ENCODE results near the gene FRMPD4. TPM values are rescaled to one million over a fixed set of nuclear protein-coding genes. Genes with fewer than 3 reads are reported as not detected.
"Not testable (repeated sequence)": the region's sequence is repeated elsewhere in the genome, so short reads cannot be mapped to it uniquely, and the experiment has no call there.

FRMPD4 gene
- total RNA-seq, 1 donor from 2014 or later: 34.5 TPM

DNA sequence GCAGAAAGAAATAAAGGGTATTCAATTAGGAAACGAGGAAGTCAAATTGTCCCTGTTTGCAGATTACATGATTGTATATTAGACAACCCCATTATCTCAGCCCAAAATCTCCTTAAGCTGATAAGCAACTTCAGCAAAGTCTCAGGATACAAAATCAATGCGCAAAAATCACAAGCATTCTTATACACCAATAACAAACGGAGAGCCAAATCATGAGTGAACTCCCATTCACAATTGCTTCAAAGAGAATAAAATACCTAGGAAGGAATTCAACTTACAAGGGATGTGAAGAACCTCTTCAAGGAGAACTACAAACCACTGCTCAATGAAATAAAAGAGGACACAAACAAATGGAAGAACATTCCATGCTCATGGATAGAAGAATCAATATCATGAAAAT lies 404.0 kb downstream of the FRMPD4 start:
- DNase-seq: not testable (repeated sequence)

DNA sequence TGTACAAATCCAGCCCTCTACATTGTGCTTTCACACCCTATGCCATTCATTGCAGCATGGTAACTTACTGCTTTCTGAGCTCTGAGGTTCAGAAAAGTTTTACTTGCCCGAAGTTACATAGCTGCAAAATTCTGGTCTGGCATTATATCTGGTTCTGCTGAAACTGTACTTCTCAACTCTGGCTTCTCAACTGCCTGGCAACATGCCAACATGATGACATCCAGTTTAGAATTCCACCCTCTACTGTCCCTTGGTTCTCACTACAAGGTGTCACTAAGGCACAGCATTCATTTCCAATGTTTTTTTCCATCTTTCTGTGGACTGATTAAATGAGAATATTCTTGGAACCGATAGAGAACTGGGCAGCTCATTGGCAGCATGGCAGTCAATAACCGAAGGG lies 410.1 kb downstream of the FRMPD4 start:
- no peak for DNase-seq

DNA sequence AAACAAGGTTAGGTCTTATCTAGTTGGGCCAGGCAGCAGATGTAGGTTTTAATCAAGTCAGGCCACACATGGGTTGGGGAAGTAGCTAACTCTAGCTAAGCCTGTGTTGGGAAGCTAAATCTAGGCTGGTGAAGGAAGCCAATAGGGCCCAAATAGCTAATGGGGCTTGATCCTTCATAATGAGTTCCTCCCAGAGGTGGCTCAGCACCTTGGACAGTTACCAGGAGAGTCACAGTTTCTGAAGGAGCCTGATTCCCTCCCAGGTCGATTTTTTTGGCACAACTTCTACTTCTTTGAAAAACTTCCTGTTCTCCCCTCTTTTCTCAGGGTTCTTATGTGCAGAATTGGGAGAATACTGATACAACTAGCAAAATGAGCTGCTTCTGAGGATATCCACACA lies 410.5 kb downstream of the FRMPD4 start:
- DNase-seq: no peak

DNA sequence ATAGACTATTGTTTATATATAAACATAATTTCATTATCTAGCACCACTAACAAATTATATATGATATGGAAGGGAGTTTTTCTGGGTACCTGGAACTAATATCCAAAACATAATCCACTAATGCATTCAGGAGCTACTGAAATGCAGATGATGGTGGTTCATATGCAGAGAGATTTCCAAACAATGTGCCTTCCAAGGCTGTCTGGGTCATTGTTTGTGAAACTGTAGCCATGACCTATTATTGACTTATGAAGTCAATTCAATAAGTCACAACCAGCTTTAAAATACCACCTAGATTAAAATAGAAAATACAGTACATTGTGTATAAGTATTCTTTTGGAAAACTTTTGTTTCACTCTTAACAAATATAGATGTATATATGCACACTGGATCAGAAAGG lies 415.9 kb downstream of the FRMPD4 start:
- no peak for DNase-seq

DNA sequence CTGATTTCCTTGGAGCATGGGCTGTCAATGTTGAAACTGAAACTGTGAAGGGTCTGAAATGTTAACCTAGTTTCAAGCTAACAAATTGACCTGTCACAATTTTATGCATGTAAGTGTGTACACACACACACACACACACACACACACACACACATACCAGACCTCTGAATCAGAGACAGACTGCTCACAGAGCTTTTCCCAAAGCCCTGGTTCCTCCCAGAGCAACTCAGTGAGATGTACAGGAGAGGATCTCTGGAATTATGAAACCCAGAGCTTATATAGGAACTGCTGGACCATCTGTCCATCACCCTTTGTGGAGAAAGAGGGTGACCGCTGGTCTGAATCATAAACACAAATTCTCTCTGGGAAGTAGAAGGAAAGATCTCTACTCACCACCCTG lies 424.8 kb downstream of the FRMPD4 start:
- no peak for DNase-seq

DNA sequence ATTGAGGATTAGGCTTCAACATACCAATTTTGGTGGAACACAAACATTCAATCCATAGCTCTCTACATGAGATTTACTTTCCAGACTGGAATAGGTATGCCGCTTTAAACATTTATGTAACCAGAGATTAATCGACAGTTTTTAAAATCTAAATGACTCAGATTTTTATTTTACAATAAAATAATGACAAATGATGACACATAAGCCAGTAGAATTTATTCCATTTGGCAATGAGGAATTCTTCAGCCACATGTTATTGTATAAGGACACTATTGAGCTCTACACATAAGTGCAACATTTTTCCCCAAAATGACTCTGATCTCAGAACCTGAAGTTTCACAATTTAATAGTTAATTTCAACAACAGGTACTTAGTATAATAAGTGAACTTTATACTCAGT lies 425.9 kb downstream of the FRMPD4 start:
- no peak for DNase-seq

DNA sequence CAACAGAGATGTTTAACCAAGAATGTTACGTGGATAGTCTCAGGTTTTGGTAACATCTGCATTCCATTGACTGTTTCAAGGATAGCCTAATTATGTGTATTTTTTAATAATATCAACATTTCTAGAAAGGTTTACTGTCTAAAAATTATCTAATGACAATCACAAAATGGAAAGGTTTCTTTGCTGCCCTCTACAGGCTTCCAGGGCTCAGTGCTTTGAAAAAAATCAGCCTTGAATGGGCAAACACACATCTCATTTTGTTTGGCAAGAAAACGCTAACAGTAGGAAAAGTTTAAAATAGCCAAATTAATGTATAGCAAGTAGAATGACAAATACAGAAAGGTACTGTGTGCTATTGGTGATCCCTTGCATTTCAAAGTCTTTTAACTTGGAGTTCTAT lies 429.6 kb downstream of the FRMPD4 start:
- DNase-seq: no peak

DNA sequence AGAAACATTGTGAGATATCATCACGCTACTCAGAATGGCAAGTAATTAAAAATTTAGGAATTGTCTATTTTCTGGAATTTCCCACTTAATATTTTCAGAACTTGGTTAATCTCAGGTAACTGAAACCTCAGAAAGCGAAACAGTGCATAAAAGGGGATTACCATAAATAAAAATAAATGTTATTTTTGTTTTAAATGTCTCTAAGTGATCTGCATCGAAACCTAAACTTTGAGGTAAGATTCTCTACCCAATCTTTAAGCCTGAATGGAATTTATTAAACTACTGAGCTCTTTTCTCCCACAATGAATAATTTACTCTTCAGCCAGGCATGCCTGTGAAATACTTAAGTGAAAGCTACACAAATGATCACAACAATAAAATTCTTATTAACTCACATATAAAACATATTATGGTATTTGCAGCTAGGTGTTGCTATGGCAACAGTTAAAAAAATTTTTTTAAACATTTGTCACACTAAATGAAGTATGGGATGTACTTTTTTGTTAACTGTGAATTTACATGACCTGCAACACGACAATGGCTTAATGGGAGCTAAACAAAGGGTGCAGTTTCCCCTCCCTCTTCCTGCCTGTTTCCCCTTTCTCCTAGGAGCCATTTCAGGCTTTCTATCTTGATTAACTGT lies 432.7 kb downstream of the FRMPD4 start:
- DNase-seq: no peak

DNA sequence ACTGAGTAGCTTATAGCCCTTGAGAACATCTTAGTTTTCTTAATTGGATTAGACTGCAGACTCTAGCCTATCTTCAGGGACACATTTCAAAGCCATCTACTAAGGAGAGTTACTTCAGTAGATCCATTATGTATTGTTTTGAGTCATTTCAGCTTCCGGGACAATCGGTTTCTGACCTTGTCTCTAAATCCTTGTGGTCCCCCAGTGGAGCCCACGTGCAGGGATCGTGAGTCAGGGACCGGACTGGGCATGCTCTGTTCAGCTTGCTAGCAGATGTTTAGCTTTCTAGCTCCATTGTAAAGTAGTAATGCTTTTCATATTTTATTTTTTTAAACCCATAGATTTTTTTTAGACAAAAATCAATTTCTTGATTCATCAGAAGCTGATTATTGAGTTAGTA lies 441.0 kb downstream of the FRMPD4 start:
- DNase-seq: no peak

DNA sequence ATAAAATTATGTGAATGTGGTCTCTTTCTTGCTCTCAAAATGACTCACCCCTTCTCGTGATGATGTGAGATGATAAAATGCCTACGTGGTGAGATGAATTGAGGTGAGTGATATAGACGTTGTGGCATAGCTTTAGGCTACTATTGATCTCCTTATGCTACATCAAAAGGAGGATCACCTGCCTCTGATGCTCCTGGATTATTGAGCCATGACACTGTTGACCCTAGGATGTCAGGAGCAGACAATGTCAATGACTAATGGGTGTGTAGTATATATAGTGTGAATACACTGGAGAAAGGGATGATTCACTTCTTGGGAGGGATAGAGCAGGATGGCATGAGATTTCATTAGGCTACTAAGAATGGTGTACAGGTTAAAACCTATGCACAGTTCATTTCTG lies 442.3 kb downstream of the FRMPD4 start:
- DNase-seq: no peak

DNA sequence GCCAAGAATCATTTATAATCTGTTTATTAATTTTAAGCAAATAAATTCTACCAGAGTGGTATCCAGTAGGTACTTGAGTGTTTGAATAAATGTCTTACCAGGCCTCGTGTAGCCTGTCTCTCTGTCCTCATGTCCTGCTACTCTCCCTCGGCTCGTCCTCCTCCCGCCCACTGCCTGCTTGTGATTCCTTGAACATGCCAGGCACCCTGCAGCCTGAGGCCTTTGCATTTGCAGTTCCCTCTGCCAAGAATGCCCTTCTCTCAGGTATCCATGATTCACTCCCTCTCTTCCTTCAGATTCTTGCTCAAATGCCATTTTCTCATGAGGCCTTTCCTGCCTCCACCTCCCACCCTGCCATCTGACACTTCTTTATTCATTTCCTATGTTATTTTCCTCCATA lies 443.3 kb downstream of the FRMPD4 start:
- no peak for DNase-seq

DNA sequence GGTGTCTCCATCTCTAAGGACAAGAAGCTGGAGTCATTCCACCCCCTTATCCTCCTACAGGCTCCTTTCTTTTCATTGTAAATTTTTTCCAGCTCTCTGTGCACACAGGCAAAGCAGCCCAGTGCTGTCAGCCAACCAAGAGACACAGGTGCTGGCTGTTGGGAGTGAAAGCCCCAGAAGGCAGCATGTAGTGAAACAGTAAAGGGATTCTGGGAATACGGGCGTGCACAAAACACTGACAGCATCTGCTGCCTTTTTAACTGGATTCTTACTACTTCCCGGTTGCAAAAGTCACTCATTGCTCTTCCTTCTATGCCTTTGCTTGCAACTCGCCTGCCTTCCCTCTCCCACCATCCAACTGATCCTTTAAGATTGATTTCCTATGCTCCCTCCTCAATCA lies 444.4 kb downstream of the FRMPD4 start:
- DNase-seq: peak; percentile 0

DNA sequence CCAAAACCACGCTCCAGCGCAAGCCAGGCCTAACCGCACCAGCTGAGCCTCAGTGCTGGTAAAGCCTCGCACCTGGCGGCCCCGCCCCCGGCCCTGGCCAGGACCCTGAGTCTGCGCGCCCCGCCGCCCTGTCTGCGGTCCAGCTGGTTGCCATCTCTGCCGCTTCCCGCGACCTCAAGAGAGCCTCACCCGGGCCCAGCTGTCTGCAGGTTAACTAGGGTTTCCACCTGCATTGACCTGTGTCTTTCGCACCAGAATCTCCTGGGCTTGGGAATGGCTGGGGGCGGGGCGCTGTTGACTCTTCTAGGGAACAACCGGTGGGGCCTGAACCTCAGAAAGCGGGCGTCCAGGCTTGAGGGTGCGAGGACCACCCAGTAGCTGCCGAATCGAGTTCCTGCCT lies 445.3 kb downstream of the FRMPD4 start:
- DNase-seq: no peak

DNA sequence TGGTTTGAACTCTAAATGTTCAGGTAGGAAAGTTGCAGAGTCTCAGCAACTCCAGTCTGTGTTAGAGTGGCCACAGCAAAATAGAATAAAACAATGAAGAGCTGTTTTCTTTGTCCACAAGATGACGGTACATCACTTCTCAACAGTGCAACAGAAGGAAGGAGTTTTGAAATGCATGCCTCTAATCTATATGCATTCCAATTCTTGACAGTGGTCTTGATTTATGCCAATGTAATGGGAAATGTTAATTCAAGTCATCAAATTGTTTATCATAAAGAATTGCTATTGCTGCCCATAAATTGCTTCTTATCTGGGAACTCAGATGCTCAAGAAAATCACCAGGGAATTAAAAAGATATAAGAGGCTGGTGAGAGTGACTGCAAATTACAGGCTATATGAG lies 457.4 kb downstream of the FRMPD4 start:
- DNase-seq: no peak

DNA sequence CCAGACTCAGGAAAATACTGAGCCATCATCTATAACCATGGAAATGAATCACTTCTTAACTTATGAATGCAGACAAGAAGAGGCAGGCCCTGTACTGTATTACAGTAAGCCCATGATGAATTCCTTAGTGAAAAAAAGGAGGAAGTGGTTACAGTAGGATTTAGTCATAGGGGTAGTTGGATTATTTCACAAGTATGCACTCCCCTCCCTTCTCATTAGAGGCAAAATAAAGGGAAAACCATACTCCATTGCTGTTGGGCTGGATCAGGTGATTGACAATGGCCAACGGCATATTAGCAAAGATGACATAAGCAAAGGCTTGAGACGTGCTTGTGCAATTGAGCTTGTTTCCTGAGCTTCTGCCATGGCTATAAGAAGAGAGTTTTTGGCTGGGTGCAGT lies 471.8 kb downstream of the FRMPD4 start:
- DNase-seq: no peak

DNA sequence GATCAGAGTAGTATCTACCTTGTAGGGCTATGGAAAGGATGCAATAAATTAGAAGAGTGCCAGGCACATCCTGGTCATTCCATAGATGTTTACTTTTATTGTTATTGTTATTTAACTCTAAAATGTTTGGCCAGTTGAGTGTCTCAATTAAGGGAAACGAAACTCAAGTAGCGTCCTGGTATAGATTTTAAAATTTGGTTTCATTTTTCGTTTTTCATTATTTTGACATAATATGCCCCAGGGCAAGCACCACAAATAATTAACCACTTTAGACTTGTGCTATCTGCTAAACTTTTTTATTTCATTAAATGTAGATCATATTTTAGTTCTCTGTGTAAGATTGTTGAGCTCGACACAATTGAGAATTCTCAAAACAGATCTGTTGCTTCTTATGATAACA lies 473.2 kb downstream of the FRMPD4 start:
- DNase-seq: no peak

DNA sequence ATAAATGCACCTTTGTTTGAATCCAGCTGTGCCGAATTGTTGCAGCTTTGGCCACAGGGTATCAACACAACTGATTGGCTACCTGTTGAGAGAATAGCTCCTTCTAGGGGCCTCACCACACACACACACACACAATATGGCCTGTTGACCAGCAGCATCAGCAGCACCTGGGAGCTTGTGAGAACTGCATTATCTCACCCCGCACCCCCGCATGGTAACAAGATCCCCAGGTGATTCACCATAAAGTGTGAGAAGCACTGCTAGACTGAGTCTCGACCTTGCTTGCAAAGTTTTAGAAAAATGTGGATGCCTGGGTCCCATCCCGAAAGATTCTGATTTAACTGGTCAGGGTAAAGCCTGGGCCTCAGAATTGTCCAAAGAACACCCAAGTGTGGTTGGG lies 476.0 kb downstream of the FRMPD4 start:
- DNase-seq: no peak

DNA sequence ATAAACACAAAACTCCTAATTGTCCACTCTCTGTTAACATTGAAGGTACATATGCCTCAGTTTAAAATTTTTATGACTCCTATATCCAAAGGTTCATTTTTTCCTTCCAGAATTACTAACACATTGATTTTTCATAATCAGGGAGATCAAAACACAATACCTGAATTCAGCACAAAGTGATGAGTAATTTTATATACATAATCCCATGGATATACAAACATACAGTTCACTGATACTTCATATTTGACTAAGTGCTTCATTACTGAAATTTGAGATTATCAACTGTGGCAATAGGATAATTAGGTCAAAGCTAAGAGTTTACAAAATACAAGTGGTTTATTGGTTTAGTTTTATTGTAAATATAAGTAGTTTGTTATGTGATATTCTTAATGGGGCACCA lies 476.8 kb downstream of the FRMPD4 start:
- DNase-seq: no peak

DNA sequence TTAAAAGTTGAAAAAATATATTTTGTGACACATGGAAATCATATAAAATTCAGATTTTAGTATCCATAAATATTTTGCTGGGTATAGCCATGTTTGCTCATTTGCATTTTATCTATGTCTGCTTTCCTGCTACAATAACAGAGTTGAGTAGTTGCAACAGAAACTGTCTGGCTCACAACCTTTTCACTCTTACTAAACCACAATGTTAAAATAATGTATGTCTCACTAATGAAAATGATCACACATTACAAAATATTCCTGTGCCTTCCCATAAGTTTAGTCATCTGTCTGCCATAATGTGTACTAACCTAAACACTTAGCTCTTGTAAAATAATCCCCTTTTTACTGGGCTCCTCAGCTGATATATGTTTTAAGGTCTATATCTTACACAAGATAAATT lies 479.0 kb downstream of the FRMPD4 start:
- no peak for DNase-seq

DNA sequence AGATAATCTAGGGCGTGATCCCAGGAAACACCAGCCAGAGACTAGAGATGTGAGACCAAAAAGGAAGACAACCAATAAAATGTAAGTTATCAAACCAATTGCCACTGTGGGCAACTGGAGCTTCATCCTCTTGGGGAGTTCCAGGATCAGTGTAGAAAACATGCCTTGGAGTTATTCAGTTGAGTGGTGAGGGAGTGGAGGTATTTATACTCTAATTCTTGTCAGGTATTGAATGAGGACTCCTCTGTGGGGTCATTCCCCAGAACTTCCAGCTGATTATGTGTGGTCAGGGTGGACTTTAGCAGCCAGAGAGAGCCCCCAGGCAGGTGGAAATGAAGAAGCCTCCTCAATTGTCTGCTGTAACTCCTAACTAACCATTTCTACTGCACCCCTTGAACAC lies 509.0 kb downstream of the FRMPD4 start:
- DNase-seq: no peak

DNA sequence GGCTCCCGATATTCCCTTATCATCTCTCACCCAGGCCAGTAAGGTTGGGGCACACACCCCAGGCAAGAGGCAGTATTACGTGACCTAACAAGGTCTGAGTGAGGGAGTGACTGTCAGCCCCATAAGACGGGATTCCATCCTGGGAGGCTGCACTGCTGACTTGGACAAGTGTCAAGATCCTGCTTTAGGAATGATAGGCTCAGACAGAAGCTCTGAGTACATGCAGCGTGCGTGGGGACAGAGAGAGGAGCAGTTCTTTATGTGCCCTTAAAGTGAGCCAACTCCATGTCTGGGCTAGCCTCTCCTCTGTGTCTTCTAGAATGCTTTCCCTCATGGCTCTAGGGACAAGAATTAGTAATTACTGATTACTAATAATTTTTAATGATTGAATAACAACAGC lies 510.7 kb downstream of the FRMPD4 start:
- no peak for DNase-seq

DNA sequence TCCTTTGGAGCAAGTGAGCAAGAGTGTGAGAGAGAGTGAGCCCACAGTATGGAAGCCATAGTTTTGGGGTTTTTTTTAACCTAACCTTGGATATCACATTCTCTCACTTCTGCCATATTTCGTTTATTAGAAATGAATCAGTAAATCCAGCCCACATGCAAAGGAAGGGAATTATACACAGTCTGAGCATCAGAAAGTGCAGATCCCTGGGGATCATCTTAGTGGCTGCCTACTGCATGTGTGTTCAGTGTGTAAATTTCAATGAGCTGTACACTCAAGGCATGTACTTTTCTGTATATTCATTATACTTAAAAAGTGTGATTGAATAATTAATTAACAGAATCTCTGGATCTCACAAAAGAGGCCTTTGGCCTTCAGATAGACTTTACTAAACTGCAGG lies 519.2 kb downstream of the FRMPD4 start:
- no peak for DNase-seq

DNA sequence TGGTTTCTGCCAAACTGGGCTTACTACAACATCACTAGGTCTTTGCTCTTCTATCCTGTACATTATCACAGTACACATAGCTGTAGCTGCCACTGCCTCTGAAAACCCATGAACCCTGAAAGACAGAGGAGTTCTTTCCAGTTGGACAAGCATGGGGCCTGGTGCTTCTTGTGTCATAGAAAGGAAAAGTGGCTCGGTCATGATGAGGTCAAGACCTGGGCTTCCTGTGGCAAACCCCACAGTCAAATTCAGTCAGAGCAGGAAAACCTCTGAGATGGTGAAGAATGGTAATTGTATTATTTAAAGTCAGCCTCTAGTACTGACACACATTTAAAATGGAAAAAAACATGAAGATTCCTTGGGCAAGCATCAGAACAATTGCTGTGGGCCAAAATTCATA lies 519.6 kb downstream of the FRMPD4 start:
- no peak for DNase-seq

DNA sequence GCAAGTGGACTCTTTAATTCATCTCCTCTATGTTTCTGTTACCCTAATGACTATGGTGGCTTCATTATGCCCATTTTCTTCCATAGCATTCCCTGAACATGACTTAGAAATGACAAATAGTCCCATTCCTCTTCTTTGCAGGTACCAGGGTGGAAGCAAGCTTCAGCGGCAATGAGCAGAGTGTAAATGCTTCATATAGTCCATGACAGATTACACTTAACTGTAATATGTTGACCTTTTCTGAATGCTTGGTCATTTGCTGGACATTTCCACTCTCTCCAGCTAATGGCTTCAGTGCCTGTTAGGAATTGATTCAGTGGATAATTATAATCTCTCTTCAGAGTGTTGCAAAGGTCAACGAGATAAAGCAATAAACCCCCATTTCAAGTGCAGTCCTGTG lies 523.2 kb downstream of the FRMPD4 start:
- no peak for DNase-seq

DNA sequence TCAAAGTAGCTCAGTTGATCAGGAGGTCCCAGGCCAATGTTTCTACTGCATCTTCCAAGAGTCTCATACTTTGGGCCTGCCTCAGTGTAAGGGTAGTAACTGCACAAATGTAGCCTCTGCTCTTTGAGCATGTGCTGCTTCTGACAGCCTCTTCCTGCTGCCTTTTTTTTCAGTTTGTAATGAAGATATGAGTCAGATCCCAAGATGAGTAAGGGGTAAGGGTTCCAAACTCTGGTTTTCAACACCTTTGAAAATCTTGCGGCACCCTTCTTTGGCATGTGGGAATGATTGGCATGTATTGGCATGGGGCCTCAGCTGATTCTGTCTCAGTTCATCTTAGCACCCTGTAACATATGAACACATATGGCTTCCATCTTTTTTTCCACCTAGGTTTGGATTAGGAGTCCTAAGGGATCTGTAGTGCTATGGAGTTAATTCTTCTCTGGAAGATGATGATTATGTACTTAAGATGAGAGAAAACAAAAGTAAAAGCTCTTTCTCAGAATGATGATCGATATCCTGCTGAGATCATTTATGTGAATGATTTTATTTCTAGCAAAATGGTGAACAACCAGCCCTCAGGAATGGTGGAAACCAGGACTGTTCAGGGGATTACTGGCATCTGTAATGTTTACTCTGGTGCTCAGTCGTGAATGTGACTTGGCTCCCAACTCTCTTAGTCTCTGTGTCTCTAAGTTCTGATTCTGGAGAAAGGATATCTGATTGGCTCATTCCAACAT lies 534.3 kb downstream of the FRMPD4 start:
- DNase-seq: no peak

All from occipital lobe (tissue), 2 donors.